ENCODE results near the gene UGT1A9. TPM values are rescaled to one million over a fixed set of nuclear protein-coding genes. Genes with fewer than 3 reads are reported as not detected.

Gene UGT1A9
- total and polyA plus RNA-seq, 2 of the 4 experiments (the other 2 are of a cell fraction), result not detected

GRCh38 chr2:233692648-233693047, 20.9 kb downstream of the UGT1A9 start, which contains the start of gene UGT1A6:
TSS of gene UGT1A6 (plus strand) at chr2:233692890. CDS start at chr2:233693005, 115 bp downstream.
- intact Hi-C loops (cut with micrococcal nuclease), result no loop called here
- Histone ChIP-seq H2BK5ac (ENCODE audit: low read depth, low read length, poor library complexity, severe bottlenecking) (no peak within 1 kb of the TSS), H3K27me3 (ENCODE audit: control insufficient read depth, insufficient read depth, low read length) (peaks cover 2% of the 10 kb centered on the region), H3K14ac (replicated peaks; ENCODE audit: low read depth, low read length) (no peak within 1 kb of the TSS), H3K9me1 (ENCODE audit: insufficient read depth, low read length) (no peaks in the 10 kb centered on the region), H3K36me3 (ENCODE audit: control insufficient read depth, insufficient read depth, low read length) (no peaks in the 10 kb centered on the region), H4K91ac (ENCODE audit: insufficient read depth, low read depth, low read length) (no peak within 1 kb of the TSS), H3K9me3 (ENCODE audit: control insufficient read depth, insufficient read depth, low read length) (no peaks in the 10 kb centered on the region), H3K23ac (ENCODE audit: low read depth, low read length) (no peak within 1 kb of the TSS), H3K18ac (ENCODE audit: low read depth, low read length) (no peak within 1 kb of the TSS), H3K4me3 (ENCODE audit: insufficient read depth, low read depth, low read length) (no peak within 1 kb of the TSS), H4K5ac (ENCODE audit: low read depth, low read length) (no peak within 1 kb of the TSS), H3K4me2 (ENCODE audit: low read depth, low read length) (no peak within 1 kb of the TSS), H3K27ac (ENCODE audit: insufficient read depth, low read length) (no peak within 1 kb of the TSS), H2BK15ac (ENCODE audit: low read depth, low read length) (no peak within 1 kb of the TSS), H3K56ac (ENCODE audit: extremely low read depth, insufficient read depth, low read length) (no peak within 1 kb of the TSS), H3K4me1 (ENCODE audit: control insufficient read depth, insufficient read depth, low read length) (no peaks in the 10 kb centered on the region), H4K8ac (ENCODE audit: low read depth in 2 of 2, low read length in 2 of 2) (no peak within 1 kb of the TSS), H2AK5ac (ENCODE audit: low read depth, low read length) (no peak within 1 kb of the TSS), H3K4ac (ENCODE audit: low read depth, low read length) (no peak within 1 kb of the TSS), H2AFZ (replicated peaks; ENCODE audit: low read length, poor library complexity) (no peak within 1 kb of the TSS), H2AK9ac (replicated peaks; ENCODE audit: low read depth, low read length, poor library complexity) (no peak within 1 kb of the TSS), H4K20me1 (ENCODE audit: insufficient read depth, low read length) (no peaks in the 10 kb centered on the region), H3K9ac (ENCODE audit: low read depth, low read length) (no peak within 1 kb of the TSS), H3K79me1 (ENCODE audit: low read depth in 1 of 2, low read length in 2 of 2) (no peaks in the 10 kb centered on the region), H2BK20ac (ENCODE audit: low read depth, low read length) (no peak within 1 kb of the TSS), H2BK120ac (ENCODE audit: low read depth, low read length) (no peak within 1 kb of the TSS)
- ChIA-PET POLR2A (ENCODE audit: unreplicated experiment) (no interaction called here), CTCF (no interaction called here)
- 63% methylated on average over 3 of the region's 4 CpGs; no CpG with 5 or more reads in 1 of the 2 experiments for WGBS, 2 experiments (ENCODE audit: extremely low coverage in 2 of 2, insufficient read length in 1 of 2)
- TF ChIP-seq CHD1 (IDR thresholded peaks at IDR 0.05; ENCODE audit: low read depth, low read length), result no peak
- no peak for TF ChIP-seq RAD21 (IDR thresholded peaks at IDR 0.05; ENCODE audit: low read length)
- no peak for TF ChIP-seq SMC3 (IDR thresholded peaks at IDR 0.05; ENCODE audit: low read depth, low read length)
- TF ChIP-seq MXI1 (IDR thresholded peaks at IDR 0.05; ENCODE audit: borderline replicate concordance, low read depth, low read length), result no peak
- TF ChIP-seq MAZ (IDR thresholded peaks at IDR 0.05; ENCODE audit: borderline replicate concordance, low read depth, low read length), result no peak
- TF ChIP-seq RFX5 (IDR thresholded peaks at IDR 0.05; ENCODE audit: low read depth, low read length), result no peak
- TF ChIP-seq CEBPB (IDR thresholded peaks at IDR 0.05; ENCODE audit: low read depth, low read length), result no peak
- dilution Hi-C loops (cut with HindIII; ENCODE audit: low sequenced_read_pairs, unreplicated experiment), result no loop called here
- BruUV-seq (replicated peaks), result no TSS peak
- in situ Hi-C loops (cut with MboI; ENCODE audit: low sequenced_read_pairs), result no loop called here
- DNase-seq, result no peak
- no peak for ATAC-seq (ENCODE audit: low read depth)
